GM19324 (cell line): Measurements from ENCODE around the gene WHRN.

ENCODE experiments used
- ATAC-seq: cut with Tn5 transposase; IDR thresholded peaks from one replicate; pipeline ENCODE4 v1.9.1; 2021; ENCODE audit warnings: mild to moderate bottlenecking, moderate library complexity; ENCODE audit not compliant: unreplicated experiment, low FRiP score

WHRN gene

GRCh38 chr9:114451707-114452031 lies 53.6 kb downstream of the WHRN start:
- ATAC-seq: no peak

GRCh38 chr9:114450833-114451706 lies 54.2 kb downstream of the WHRN start:
- ATAC-seq: no peak

GRCh38 chr9:114450181-114450580 lies 55.1 kb downstream of the WHRN start:
- ATAC-seq: no peak

- no peak for ATAC-seq
Measured at GRCh38 chr9:114449236-114449635, 56.0 kb downstream of the WHRN start.

- ATAC-seq: no peak
Measured at GRCh38 chr9:114448706-114449105, 56.6 kb downstream of the WHRN start.

GRCh38 chr9:114446672-114447450 lies 58.4 kb downstream of the WHRN start:
- no peak for ATAC-seq

GRCh38 chr9:114446036-114446435 lies 59.2 kb downstream of the WHRN start:
- ATAC-seq: no peak

DNA sequence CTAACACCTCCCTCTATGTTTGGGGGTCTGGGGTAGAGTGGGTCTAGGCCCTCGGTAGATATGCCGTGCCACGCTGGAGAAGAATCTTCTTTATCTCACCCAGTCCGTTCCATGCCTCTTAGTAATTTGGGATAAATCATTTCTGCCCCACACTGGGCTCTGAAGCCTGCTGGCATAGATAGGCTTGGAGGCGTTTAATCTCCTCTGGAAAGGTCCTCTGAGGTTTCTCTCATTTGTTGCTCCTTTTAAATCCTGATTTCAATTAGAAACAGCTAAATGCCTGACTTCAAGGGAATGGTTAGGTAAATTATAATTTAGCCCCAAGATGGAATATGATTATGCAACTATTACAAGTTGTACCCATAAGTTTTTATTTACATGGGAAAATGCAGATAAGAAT lies 59.7 kb downstream of the WHRN start:
- no peak for ATAC-seq

DNA sequence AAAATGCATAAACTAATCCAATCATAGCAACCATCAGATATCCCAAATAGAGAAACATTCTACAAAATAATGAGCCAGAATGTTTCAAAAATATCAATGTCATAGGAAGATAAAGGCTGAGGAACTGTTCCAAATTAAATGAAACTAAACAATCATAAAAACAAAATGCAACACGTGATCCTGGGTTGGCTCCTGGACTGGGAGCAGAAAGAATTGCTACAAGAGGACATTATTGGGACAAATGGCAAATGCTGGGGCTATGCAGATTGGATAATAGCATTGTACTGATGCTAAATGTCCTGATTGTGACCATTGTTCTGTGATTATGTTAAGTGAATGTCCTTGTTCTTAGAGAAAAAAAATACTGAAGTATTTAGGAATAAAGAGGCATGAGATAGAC lies 63.3 kb downstream of the WHRN start:
- no peak for ATAC-seq

DNA sequence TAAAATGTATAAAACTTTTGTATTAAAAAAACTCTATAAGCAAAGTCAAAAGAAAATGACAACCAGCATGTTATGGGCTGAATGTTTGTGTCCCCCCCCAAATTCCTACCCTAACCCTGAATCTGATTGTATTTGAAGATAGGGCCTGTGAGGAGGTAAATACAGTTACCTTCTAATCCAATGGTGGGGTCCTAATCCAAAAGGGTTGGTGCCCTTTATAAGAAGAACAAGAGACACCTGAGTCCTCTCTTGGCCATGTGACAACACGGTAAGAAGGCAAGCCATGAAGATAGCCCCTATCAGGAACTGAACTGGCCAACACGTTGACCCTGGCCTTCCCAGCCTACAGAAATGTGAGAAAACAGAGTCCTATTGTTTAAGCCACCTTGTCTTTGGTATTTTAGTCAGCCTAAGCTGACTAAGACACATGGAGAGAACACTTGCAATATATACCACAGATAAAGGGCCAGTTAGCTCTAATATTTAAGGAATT lies 67.8 kb downstream of the WHRN start:
- no peak for ATAC-seq

GRCh38 chr9:114434878-114435311 lies 70.4 kb downstream of the WHRN start:
- no peak for ATAC-seq

DNA sequence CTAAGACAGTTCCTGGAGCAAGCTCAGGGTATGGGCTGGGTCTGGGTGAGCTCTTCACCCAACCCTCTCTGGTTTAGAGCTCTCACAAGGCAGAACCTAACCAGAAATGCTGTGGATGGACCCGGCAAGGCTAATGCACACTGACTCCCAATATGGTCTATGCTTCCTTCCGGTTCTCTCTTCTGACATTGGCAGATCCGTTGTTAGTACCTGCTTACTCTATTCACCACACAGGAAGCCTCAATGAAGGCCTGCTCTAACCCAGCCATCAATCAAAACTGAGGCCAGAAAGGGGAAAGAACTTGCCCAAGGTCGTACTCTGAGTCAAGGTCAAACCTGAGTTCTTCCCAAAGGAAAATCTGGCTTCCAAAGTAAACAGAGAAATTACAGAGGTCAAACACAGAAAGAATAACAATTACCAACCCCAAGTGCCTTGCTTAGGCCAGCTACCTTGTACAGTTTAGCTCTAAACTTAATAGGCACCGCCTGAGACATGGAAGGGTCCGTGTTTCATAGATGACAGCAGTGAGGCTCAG lies 71.5 kb downstream of the WHRN start:
- ATAC-seq: no peak

- no peak for ATAC-seq
Measured at GRCh38 chr9:114433086-114433485, 72.2 kb downstream of the WHRN start.

DNA sequence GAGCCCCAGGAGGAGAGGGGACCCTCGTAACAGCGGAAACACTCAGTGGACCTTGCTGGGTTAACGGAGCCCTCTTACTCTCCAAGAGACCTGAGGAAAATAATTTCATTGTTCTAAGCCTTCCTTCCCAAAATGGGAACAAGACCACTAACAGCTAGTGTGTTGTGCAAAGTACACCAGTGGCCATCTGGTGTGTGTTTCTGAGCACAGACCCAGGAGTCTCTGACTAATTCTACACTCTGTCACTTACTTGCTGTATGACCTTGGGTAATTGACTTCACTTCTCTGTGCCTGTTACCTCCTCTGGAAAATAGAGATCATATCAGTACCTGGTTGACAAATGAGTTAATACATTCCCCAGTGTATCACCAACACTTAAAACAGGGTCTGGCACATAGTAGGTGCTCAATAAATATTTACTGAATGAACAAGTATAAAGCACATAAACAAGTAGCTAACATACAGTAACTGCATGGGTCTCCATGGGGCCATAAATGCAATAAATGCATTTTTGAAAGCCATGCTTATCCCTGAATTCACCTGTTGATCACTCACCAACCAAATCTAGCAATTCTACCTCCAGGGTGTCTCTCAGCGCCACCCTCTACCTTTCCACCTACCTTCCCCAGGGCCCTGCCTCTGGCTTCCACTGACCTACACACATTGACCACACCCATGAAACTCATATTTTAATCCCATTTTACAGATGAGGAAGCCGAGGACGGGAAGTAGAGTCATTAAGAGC lies 72.8 kb downstream of the WHRN start:
- no peak for ATAC-seq

DNA sequence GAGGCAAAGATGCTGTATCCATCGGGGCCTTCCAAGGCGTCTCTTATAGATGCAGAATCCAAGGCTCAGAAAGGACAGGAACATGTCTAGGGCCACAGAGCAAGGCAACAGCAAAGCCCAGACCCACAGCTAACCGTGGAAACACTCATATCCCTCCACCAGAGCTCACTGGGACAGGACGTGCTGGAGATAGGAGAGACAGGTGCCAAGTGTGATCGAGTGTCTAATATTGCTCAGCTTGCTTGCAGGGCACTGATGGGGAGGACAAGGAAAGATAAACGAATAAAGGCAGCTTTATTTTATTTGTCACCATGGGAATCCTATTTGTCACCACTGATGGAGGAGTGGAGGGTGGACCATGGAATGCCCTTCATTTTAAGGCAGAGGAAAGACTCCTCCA lies 73.5 kb downstream of the WHRN start:
- no peak for ATAC-seq

DNA sequence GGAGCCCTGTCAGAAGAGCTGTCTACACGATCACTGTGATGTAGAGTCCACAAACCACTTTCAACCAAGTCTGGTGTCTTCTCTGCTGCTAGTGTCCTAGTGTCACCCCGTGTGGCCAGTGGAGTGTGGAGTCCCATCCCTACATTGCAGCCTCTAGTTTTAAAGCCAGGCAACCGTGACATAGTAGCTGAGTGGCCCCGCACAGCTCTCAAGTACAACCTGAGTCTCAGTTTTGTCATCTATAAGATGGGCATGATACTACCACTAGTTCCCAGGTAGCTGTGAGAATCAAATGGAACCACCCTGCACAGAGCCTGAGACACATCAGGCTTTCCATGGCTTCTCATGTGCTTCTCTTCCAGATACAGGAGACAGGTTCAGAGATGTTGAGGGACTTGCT lies 74.3 kb downstream of the WHRN start:
- ATAC-seq: no peak

GRCh38 chr9:114430457-114430856 lies 74.8 kb downstream of the WHRN start:
- ATAC-seq: no peak

GRCh38 chr9:114429488-114429887 lies 75.8 kb downstream of the WHRN start:
- ATAC-seq: no peak

GRCh38 chr9:114428466-114428865 lies 76.8 kb downstream of the WHRN start:
- ATAC-seq: no peak

DNA sequence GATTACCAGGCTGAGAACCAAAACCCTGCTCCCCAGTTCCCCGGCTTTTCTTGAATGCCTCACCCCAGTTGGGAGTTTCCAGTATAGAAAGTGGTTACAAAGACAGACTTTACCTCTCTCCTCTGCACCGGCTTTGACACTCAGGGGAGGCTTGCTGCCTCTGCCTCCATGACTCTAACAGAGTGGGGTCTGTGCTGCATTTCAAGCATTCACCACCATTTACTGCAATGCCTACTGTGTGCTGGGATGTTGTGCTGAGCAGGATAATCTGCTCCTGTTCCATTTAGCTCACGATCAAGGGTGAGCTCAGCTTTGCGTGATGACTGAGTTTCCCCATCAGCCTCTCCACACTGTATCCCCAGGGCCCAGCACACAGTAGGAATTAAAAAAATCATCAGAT lies 77.6 kb downstream of the WHRN start:
- no peak for ATAC-seq
